ENCODE results near the gene CNBP. TPM values are rescaled to one million over a fixed set of nuclear protein-coding genes. Genes with fewer than 3 reads are reported as not detected.

CNBP gene
- total and polyA plus RNA-seq, 2 of the 13 experiments (the other 11 are each of a cell fraction or from before 2014, with no cell fraction given), result 282 to 354 TPM

DNA sequence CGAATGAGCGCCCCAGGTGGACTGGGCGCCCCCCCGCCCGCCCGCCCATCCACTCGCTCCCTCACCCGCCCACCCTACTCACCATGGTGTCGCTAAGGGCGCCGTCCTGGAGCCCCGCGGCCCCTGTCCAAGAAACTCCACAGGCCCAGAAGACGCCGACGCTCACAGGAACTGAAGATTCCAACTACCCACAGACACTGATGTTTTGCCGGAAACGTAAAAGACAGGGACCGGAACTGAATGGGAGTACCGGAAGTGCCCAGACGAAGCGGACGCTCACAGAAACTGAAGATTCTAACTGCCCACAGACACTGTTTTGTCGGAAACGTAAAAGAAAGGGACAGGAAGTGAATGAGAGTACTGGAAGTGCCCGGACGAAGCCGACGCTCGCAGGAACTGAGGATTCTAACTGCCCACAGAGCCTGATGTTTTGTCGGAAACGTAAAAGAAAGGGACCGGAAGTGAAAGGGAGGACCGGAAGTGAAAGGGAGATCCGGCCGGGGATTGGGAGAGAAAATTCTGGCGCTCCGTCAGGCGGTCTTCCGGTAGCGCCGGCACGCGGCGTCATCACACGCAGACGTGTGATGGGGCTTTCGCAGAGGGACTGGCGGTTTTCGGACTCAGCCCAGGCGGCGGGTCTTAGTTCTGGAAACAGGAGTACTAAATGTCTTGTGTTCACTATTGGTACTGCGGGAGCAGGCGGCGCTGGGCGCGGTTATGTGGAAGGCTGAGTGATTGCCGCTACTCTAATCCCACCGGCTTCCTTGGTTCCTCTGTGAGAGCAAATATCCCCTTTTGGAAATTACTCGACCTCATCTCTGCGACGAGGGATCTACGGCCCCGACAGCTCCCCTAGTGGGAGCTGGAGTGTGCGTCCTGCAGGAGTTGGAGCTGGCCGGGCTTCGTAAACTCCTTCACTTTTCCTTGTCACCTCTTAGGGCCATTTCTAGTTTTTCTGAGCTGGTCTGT is 22.5 kb downstream of the CNBP start, which contains the start of gene ISY1 (continued):
- TF ChIP-seq, protein P1, sequence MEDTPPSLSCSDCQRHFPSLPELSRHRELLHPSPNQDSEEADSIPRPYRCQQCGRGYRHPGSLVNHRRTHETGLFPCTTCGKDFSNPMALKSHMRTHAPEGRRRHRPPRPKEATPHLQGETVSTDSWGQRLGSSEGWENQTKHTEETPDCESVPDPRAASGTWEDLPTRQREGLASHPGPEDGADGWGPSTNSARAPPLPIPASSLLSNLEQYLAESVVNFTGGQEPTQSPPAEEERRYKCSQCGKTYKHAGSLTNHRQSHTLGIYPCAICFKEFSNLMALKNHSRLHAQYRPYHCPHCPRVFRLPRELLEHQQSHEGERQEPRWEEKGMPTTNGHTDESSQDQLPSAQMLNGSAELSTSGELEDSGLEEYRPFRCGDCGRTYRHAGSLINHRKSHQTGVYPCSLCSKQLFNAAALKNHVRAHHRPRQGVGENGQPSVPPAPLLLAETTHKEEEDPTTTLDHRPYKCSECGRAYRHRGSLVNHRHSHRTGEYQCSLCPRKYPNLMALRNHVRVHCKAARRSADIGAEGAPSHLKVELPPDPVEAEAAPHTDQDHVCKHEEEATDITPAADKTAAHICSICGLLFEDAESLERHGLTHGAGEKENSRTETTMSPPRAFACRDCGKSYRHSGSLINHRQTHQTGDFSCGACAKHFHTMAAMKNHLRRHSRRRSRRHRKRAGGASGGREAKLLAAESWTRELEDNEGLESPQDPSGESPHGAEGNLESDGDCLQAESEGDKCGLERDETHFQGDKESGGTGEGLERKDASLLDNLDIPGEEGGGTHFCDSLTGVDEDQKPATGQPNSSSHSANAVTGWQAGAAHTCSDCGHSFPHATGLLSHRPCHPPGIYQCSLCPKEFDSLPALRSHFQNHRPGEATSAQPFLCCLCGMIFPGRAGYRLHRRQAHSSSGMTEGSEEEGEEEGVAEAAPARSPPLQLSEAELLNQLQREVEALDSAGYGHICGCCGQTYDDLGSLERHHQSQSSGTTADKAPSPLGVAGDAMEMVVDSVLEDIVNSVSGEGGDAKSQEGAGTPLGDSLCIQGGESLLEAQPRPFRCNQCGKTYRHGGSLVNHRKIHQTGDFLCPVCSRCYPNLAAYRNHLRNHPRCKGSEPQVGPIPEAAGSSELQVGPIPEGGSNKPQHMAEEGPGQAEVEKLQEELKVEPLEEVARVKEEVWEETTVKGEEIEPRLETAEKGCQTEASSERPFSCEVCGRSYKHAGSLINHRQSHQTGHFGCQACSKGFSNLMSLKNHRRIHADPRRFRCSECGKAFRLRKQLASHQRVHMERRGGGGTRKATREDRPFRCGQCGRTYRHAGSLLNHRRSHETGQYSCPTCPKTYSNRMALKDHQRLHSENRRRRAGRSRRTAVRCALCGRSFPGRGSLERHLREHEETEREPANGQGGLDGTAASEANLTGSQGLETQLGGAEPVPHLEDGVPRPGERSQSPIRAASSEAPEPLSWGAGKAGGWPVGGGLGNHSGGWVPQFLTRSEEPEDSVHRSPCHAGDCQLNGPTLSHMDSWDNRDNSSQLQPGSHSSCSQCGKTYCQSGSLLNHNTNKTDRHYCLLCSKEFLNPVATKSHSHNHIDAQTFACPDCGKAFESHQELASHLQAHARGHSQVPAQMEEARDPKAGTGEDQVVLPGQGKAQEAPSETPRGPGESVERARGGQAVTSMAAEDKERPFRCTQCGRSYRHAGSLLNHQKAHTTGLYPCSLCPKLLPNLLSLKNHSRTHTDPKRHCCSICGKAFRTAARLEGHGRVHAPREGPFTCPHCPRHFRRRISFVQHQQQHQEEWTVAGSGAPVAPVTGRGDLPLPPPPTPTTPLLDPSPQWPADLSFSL (CRISPR knock-in tag; IDR thresholded peaks at IDR 0.05), result no peak
- TF ChIP-seq, protein P2, sequence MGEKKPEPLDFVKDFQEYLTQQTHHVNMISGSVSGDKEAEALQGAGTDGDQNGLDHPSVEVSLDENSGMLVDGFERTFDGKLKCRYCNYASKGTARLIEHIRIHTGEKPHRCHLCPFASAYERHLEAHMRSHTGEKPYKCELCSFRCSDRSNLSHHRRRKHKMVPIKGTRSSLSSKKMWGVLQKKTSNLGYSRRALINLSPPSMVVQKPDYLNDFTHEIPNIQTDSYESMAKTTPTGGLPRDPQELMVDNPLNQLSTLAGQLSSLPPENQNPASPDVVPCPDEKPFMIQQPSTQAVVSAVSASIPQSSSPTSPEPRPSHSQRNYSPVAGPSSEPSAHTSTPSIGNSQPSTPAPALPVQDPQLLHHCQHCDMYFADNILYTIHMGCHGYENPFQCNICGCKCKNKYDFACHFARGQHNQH (CRISPR knock-in tag; IDR thresholded peaks at IDR 0.05), result peak; percentile 67
- TF ChIP-seq, protein P3, sequence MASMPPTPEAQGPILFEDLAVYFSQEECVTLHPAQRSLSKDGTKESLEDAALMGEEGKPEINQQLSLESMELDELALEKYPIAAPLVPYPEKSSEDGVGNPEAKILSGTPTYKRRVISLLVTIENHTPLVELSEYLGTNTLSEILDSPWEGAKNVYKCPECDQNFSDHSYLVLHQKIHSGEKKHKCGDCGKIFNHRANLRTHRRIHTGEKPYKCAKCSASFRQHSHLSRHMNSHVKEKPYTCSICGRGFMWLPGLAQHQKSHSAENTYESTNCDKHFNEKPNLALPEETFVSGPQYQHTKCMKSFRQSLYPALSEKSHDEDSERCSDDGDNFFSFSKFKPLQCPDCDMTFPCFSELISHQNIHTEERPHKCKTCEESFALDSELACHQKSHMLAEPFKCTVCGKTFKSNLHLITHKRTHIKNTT (CRISPR knock-in tag; IDR thresholded peaks at IDR 0.05), result no peak
- TF ChIP-seq NR2F6 (IDR thresholded peaks at IDR 0.05), result no peak
- TF ChIP-seq NR2F6 (CRISPR knock-in tag; IDR thresholded peaks at IDR 0.05), result no peak
- no peak for TF ChIP-seq ZNF629 (CRISPR knock-in tag; conservative IDR thresholded peaks at IDR 0.05)
- TF ChIP-seq, protein P4, sequence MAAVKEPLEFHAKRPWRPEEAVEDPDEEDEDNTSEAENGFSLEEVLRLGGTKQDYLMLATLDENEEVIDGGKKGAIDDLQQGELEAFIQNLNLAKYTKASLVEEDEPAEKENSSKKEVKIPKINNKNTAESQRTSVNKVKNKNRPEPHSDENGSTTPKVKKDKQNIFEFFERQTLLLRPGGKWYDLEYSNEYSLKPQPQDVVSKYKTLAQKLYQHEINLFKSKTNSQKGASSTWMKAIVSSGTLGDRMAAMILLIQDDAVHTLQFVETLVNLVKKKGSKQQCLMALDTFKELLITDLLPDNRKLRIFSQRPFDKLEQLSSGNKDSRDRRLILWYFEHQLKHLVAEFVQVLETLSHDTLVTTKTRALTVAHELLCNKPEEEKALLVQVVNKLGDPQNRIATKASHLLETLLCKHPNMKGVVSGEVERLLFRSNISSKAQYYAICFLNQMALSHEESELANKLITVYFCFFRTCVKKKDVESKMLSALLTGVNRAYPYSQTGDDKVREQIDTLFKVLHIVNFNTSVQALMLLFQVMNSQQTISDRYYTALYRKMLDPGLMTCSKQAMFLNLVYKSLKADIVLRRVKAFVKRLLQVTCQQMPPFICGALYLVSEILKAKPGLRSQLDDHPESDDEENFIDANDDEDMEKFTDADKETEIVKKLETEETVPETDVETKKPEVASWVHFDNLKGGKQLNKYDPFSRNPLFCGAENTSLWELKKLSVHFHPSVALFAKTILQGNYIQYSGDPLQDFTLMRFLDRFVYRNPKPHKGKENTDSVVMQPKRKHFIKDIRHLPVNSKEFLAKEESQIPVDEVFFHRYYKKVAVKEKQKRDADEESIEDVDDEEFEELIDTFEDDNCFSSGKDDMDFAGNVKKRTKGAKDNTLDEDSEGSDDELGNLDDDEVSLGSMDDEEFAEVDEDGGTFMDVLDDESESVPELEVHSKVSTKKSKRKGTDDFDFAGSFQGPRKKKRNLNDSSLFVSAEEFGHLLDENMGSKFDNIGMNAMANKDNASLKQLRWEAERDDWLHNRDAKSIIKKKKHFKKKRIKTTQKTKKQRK (IDR thresholded peaks at IDR 0.05; ENCODE audit: low read length), result no peak
- 0 out of 2 replicates have a peak, but pooled peaks have one; percentile 33 for TF ChIP-seq ZNF780A (CRISPR knock-in tag; IDR thresholded peaks at IDR 0.05)
- TF ChIP-seq RXRB (CRISPR knock-in tag; IDR thresholded peaks at IDR 0.05; ENCODE audit: borderline replicate concordance), result peak; percentile 43; the same call in 1 of the 2 replicates
- TF ChIP-seq NCOA1 (CRISPR knock-in tag; IDR thresholded peaks at IDR 0.05), result no peak
- peak; percentile 77; the same call in 1 of the 2 replicates for TF ChIP-seq RORA (CRISPR knock-in tag; IDR thresholded peaks at IDR 0.05)
- TF ChIP-seq ZNF251 (CRISPR knock-in tag; IDR thresholded peaks at IDR 0.05), result no peak
- no peak for TF ChIP-seq NPAS2 (CRISPR knock-in tag; IDR thresholded peaks at IDR 0.05; ENCODE audit: borderline replicate concordance)
- no peak for TF ChIP-seq ZNF33A (CRISPR knock-in tag; IDR thresholded peaks at IDR 0.05; ENCODE audit: borderline replicate concordance)

All from HepG2 (cell line).